Tibial nerve (tissue), 4 donors: ENCODE results near the gene FAM174C.

Experiments used
- EP300 ChIP-seq, 2 donors: sonication (generic); formaldehyde crosslinking; IDR thresholded peaks; one replicate each; pipeline ENCODE4 v1.6.1; 2017; ENCODE audit warnings: antibody characterized with exemption in 2 of 2, mild to moderate bottlenecking in 1 of 2
- POLR2A ChIP-seq, 2 donors: fragments of 450-650 bp; IDR thresholded peaks; one replicate each; pipeline ENCODE4 v1.6.1; 2017; ENCODE audit warnings: antibody characterized with exemption in 2 of 2, mild to moderate bottlenecking in 2 of 2, moderate library complexity in 2 of 2
- TF ChIP-seq, protein P1 (sequence below), 5 experiments: fragments of 200-600 bp in 3 of 5; fragments of 450-650 bp in 2 of 5; sonication (generic) in 3 of 5; IDR thresholded peaks; one replicate each; pipeline ENCODE4 v1.5.1; 2016 to 2019; ENCODE audit warnings: antibody characterized with exemption in 5 of 5, mild to moderate bottlenecking in 3 of 5, moderate library complexity in 2 of 5

DNA sequence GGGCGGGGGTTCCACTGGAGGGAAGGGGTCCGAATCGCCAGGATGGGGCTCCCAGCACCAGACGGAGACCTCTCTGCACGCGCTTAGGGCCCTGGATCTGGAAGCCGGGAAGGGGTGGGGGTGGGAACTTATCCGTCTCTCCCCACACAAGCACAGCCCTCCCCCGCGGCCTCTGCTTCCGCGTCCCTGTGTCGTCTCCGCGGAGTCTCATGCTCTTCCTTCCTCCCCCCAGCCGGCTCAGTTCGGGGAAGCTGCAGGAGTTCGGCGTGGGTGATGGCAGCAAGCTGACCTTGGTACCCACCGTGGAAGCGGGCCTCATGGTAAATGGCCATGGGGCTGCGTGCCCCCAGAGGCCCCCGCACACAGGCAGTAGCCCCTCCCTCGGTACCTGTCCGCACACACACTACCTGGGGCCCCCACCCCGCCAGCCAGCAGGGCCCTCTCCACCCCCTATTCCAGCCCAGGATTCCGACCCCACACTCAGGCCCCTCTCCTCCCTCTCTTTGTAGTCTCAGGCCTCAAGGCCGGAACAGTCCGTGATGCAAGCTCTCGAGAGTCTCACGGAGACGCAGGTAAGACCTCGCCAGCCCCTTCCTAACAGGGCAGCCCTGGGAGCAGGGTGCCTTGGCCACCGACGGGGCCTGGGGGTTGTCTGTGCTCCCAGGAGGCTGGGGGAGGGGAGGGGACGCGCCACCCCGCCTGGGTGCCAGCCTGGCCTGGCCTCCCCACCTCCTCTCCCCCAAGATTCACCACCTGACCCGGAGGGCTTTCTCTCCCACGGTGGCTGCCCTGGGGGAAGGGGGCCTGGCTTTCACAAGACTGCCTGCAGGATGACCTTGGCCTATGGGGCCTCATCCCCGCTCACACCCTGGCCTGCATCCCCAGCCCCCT, 23.8 kb upstream of the FAM174C start:
- TF ChIP-seq, protein P1, sequence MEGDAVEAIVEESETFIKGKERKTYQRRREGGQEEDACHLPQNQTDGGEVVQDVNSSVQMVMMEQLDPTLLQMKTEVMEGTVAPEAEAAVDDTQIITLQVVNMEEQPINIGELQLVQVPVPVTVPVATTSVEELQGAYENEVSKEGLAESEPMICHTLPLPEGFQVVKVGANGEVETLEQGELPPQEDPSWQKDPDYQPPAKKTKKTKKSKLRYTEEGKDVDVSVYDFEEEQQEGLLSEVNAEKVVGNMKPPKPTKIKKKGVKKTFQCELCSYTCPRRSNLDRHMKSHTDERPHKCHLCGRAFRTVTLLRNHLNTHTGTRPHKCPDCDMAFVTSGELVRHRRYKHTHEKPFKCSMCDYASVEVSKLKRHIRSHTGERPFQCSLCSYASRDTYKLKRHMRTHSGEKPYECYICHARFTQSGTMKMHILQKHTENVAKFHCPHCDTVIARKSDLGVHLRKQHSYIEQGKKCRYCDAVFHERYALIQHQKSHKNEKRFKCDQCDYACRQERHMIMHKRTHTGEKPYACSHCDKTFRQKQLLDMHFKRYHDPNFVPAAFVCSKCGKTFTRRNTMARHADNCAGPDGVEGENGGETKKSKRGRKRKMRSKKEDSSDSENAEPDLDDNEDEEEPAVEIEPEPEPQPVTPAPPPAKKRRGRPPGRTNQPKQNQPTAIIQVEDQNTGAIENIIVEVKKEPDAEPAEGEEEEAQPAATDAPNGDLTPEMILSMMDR (IDR thresholded peaks at IDR 0.05), result peak in 1 of 5 experiments; percentile 9
- TF ChIP-seq POLR2A (IDR thresholded peaks at IDR 0.05) (no peak), EP300 (IDR thresholded peaks at IDR 0.05) (no peak)
